H9 (cell line): ENCODE data around the gene ADAMTS17. TPM values are rescaled to one million over a fixed set of nuclear protein-coding genes. Genes with fewer than 3 reads are reported as not detected.

Experiments used
- DNase-seq: peaks from one replicate; pipeline ENCODE4 v3.0.0-alpha.2; 2017
- H2AFZ ChIP-seq: one replicate; pipeline ENCODE4 v1.6.1; 2013; ENCODE audit warnings: mild to moderate bottlenecking, low read length, control low read depth, moderate library complexity
- H2AK5ac ChIP-seq: 2 replicates; pipeline ENCODE4 v1.6.1; 2013; ENCODE audit warnings: low read length, control low read depth, mixed read lengths; ENCODE audit not compliant: insufficient read length
- H2BK120ac ChIP-seq: one replicate; pipeline ENCODE4 v1.6.1; 2013; ENCODE audit warnings: low read depth, mild to moderate bottlenecking, low read length, control low read depth, inconsistent platforms; ENCODE audit not compliant: poor library complexity, severe bottlenecking
- H2BK12ac ChIP-seq: 2 replicates; pipeline ENCODE4 v1.6.1; 2013; ENCODE audit warnings: low read length, control low read depth, mixed read lengths, low read depth; ENCODE audit not compliant: insufficient read length
- H2BK15ac ChIP-seq: 2 replicates; pipeline ENCODE4 v1.6.1; 2013; ENCODE audit warnings: low read depth, low read length, control low read depth
- H2BK20ac ChIP-seq: one replicate; pipeline ENCODE4 v1.6.1; 2013; ENCODE audit warnings: low read depth, mild to moderate bottlenecking, low read length, control low read depth, inconsistent platforms; ENCODE audit not compliant: poor library complexity, severe bottlenecking
- H2BK5ac ChIP-seq: 2 replicates; pipeline ENCODE4 v1.6.1; 2013; ENCODE audit warnings: low read length, control low read depth, mixed read lengths; ENCODE audit not compliant: insufficient read length
- H3K14ac ChIP-seq: 2 replicates; pipeline ENCODE4 v1.6.1; 2013; ENCODE audit warnings: low read length, control low read depth; ENCODE audit not compliant: insufficient read depth
- H3K18ac ChIP-seq: 2 replicates; pipeline ENCODE4 v1.6.1; 2013; ENCODE audit warnings: low read depth, mild to moderate bottlenecking, mixed read lengths, low read length, control low read depth; ENCODE audit not compliant: insufficient read length
- H3K23ac ChIP-seq: 2 replicates; pipeline ENCODE4 v1.6.1; 2013; ENCODE audit warnings: low read length, control low read depth, mixed read lengths, low read depth; ENCODE audit not compliant: insufficient read length
- H3K23me2 ChIP-seq: 2 replicates; pipeline ENCODE4 v1.6.1; 2013; ENCODE audit warnings: low read depth, mild to moderate bottlenecking, mixed read lengths, low read length, control low read depth; ENCODE audit not compliant: insufficient read length, poor library complexity, severe bottlenecking
- H3K27ac ChIP-seq: 2 replicates; pipeline ENCODE4 v1.5.1; 2013; ENCODE audit warnings: low read length, control low read depth, mixed read lengths, low read depth; ENCODE audit not compliant: insufficient read length
- H3K27me3 ChIP-seq: 2 replicates; pipeline ENCODE4 v1.6.1; 2013; ENCODE audit warnings: low read length, control low read depth, inconsistent platforms; ENCODE audit not compliant: insufficient read depth
- H3K4ac ChIP-seq: 2 replicates; pipeline ENCODE4 v1.6.1; 2013; ENCODE audit warnings: low read depth, mild to moderate bottlenecking, control low read depth, inconsistent platforms, low read length, moderate library complexity
- H3K4me1 ChIP-seq: 2 replicates; pipeline ENCODE4 v1.6.1; 2013; ENCODE audit warnings: low read length, control low read depth, inconsistent platforms; ENCODE audit not compliant: insufficient read depth
- H3K4me2 ChIP-seq: 2 replicates; pipeline ENCODE4 v1.6.1; 2013; ENCODE audit warnings: low read length, control low read depth, mixed read lengths; ENCODE audit not compliant: insufficient read length, insufficient read depth
- H3K56ac ChIP-seq: 2 replicates; pipeline ENCODE4 v1.6.1; 2013; ENCODE audit warnings: low read depth, mild to moderate bottlenecking, mixed read lengths, low read length, control low read depth; ENCODE audit not compliant: insufficient read length
- H3K79me1 ChIP-seq: 2 replicates; pipeline ENCODE4 v1.6.1; 2013; ENCODE audit warnings: low read depth, mild to moderate bottlenecking, moderate library complexity, low read length, control low read depth, inconsistent platforms; ENCODE audit not compliant: insufficient read depth, poor library complexity, severe bottlenecking
- H3K79me2 ChIP-seq: 2 replicates; pipeline ENCODE4 v1.6.1; 2013; ENCODE audit warnings: low read length, control low read depth, inconsistent platforms; ENCODE audit not compliant: insufficient read depth
- H3K9ac ChIP-seq: 2 replicates; pipeline ENCODE4 v1.6.1; 2013; ENCODE audit warnings: low read length, control low read depth, mixed read lengths; ENCODE audit not compliant: insufficient read length; ENCODE audit errors: extremely low read depth
- H3K9me3 ChIP-seq: one replicate; pipeline ENCODE4 v1.6.1; 2013; ENCODE audit warnings: low read depth, low read length, inconsistent platforms; ENCODE audit not compliant: control insufficient read depth
- H3T11ph ChIP-seq: one replicate; pipeline ENCODE4 v1.6.1; 2013; ENCODE audit warnings: mild to moderate bottlenecking, low read length, control low read depth, inconsistent platforms
- H4K20me1 ChIP-seq: one replicate; pipeline ENCODE4 v1.6.1; 2013; ENCODE audit not compliant: control insufficient read depth, insufficient read length, insufficient read depth
- H4K5ac ChIP-seq: 2 replicates; pipeline ENCODE4 v1.6.1; 2013; ENCODE audit warnings: low read depth, mild to moderate bottlenecking, mixed read lengths, low read length, control low read depth; ENCODE audit not compliant: insufficient read length
- H4K8ac ChIP-seq: replicated peaks from 2 replicates; pipeline ENCODE4 v1.6.1; 2013; ENCODE audit warnings: low read length, control low read depth, mixed read lengths, low read depth; ENCODE audit not compliant: insufficient read length
- H4K91ac ChIP-seq: 2 replicates; pipeline ENCODE4 v1.6.1; 2013; ENCODE audit warnings: low read depth, mild to moderate bottlenecking, moderate library complexity, mixed read lengths, low read length, control low read depth; ENCODE audit not compliant: insufficient read length
- H3K27ac Mint-ChIP-seq, 3 experiments: 2 replicates in 2 of 3; 3 replicates in 1 of 3; pipeline ENCODE4 v1.8.0; 2020 to 2021; ENCODE audit warnings: mixed read lengths in 3 of 3, mild to moderate bottlenecking in 1 of 3, moderate library complexity in 1 of 3
- H3K27me3 Mint-ChIP-seq: 2 replicates; pipeline ENCODE4 v1.8.0; 2021; ENCODE audit warnings: low read depth, mild to moderate bottlenecking, moderate library complexity, mixed read lengths
- H3K36me3 Mint-ChIP-seq, 3 experiments: 2 replicates in 2 of 3; 3 replicates in 1 of 3; pipeline ENCODE4 v1.8.0; 2020 to 2021; ENCODE audit warnings: low read depth in 3 of 3, mixed read lengths in 3 of 3; ENCODE audit not compliant: insufficient read depth in 1 of 3
- H3K4me1 Mint-ChIP-seq, 2 experiments: 2 replicates each; pipeline ENCODE4 v1.8.0; 2020; ENCODE audit warnings: mixed read lengths in 2 of 2
- H3K4me3 Mint-ChIP-seq, 2 experiments: 2 replicates in 1 of 2; 3 replicates in 1 of 2; pipeline ENCODE4 v1.8.0; 2020 to 2021; ENCODE audit warnings: mild to moderate bottlenecking in 2 of 2, mixed read lengths in 2 of 2, moderate library complexity in 1 of 2
- H3K9me3 Mint-ChIP-seq, 2 experiments: 2 replicates in 1 of 2; 3 replicates in 1 of 2; pipeline ENCODE4 v1.8.0; 2020; ENCODE audit warnings: mild to moderate bottlenecking in 2 of 2, mixed read lengths in 2 of 2, moderate library complexity in 1 of 2
- CTCF ChIP-seq: fragments of 200-600 bp; sonication (generic); conservative IDR thresholded peaks from 3 replicates; pipeline ENCODE4 v1.8.0; 2021; ENCODE audit warnings: antibody characterized with exemption, mild to moderate bottlenecking
- WGBS: extraction: QIAGEN DNeasy Blood & Tissue Kit; methylation state at CpG from one replicate; pipeline ENCODE4 v1.1.7; 2013; ENCODE audit warnings: missing lambda C conversion rate, low lambda C conversion rate, mixed read lengths; ENCODE audit not compliant: insufficient read length; ENCODE audit errors: extremely low coverage; 5-methylcytosine and 5-hydroxymethylcytosine counted together
- total RNA-seq: library from RNA; stranded (reverse); gene quantifications from 2 replicates; pipeline ENCODE4 v1.2.1, GENCODE V29; 2021

Gene ADAMTS17
- total RNA-seq, 1 experiment from 2014 or later = 2.9 TPM

- H3K27me3 Mint-ChIP-seq = peaks cover 5% of the 10 kb centered on the region; the same call in 1 of the 2 replicates
- peak overlapping the region in 1 of 3 experiments; percentile 49; a peak in 1 of 7 replicates for H3K27ac Mint-ChIP-seq
- H3K9me3 Mint-ChIP-seq = no peaks in the 10 kb centered on the region; a peak in 2 of 5 replicates
- no peak overlapping the region for H3K4me3 Mint-ChIP-seq
- Histone ChIP-seq H3K23me2 (no peaks in the 10 kb centered on the region), H4K5ac (no peak overlapping the region), H3K18ac (no peak overlapping the region), H2BK15ac (no peak overlapping the region), H2BK5ac (no peak overlapping the region), H3T11ph (no peak overlapping the region), H3K56ac (no peak overlapping the region), H2AFZ (no peak overlapping the region), H3K4me2 (no peak overlapping the region), H2AK5ac (no peak overlapping the region), H2BK12ac (no peak overlapping the region), H3K79me2 (no peaks in the 10 kb centered on the region), H3K9ac (no peak overlapping the region), H3K14ac (no peak overlapping the region), H2BK120ac (no peak overlapping the region), H4K20me1 (no peaks in the 10 kb centered on the region), H3K79me1 (no peaks in the 10 kb centered on the region), H2BK20ac (no peak overlapping the region), H4K8ac (no peak overlapping the region), H3K27me3 (no peaks in the 10 kb centered on the region), H3K9me3 (no peaks in the 10 kb centered on the region), H3K23ac (no peak overlapping the region), H4K91ac (no peak overlapping the region), H3K4me1 (no peaks in the 10 kb centered on the region), H3K4ac (no peak overlapping the region), H3K27ac (no peak overlapping the region)
- no peak for TF ChIP-seq CTCF
- no CpG with 5 or more reads among the region's 15 CpGs for WGBS
- H3K4me1 Mint-ChIP-seq = peaks cover 5 to 8% of the 10 kb centered on the region in 2 experiments
- H3K36me3 Mint-ChIP-seq = peaks cover 0 to 5% (median 5%) of the 10 kb centered on the region in 3 experiments
- DNase-seq = no peak
Observed at GRCh38 chr15:100167884-100168375, 173.8 kb downstream of the ADAMTS17 start.
